Suprapubic skin (tissue), 3 donors: ENCODE results near the gene RPLP2.

ENCODE experiments used
- EP300 ChIP-seq: sonication (generic); formaldehyde crosslinking; IDR thresholded peaks from one replicate; pipeline ENCODE4 v1.6.1; 2017; ENCODE audit warnings: antibody characterized with exemption
- TF ChIP-seq, protein P1 (sequence below), 2 donors: fragments of 200-600 bp in 1 of 2; fragments of 450-650 bp in 1 of 2; sonication (generic) in 1 of 2; IDR thresholded peaks; one replicate each; pipeline ENCODE4 v1.5.1; 2016 to 2019; ENCODE audit warnings: antibody characterized with exemption in 2 of 2, mild to moderate bottlenecking in 1 of 2, moderate library complexity in 1 of 2

GRCh38 chr11:842370-843002, 32.7 kb downstream of the RPLP2 start, which contains the start of the genes POLR2L and TSPAN4:
- TF ChIP-seq, protein P1, sequence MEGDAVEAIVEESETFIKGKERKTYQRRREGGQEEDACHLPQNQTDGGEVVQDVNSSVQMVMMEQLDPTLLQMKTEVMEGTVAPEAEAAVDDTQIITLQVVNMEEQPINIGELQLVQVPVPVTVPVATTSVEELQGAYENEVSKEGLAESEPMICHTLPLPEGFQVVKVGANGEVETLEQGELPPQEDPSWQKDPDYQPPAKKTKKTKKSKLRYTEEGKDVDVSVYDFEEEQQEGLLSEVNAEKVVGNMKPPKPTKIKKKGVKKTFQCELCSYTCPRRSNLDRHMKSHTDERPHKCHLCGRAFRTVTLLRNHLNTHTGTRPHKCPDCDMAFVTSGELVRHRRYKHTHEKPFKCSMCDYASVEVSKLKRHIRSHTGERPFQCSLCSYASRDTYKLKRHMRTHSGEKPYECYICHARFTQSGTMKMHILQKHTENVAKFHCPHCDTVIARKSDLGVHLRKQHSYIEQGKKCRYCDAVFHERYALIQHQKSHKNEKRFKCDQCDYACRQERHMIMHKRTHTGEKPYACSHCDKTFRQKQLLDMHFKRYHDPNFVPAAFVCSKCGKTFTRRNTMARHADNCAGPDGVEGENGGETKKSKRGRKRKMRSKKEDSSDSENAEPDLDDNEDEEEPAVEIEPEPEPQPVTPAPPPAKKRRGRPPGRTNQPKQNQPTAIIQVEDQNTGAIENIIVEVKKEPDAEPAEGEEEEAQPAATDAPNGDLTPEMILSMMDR (IDR thresholded peaks at IDR 0.05): no peak
- TF ChIP-seq EP300: no peak
